Fibroblast of lung (primary cell): ENCODE data around the gene AP2B1.

ENCODE experiments used
- CTCF ChIP-seq, 2 donors: IDR thresholded peaks in 1 of 2; conservative IDR thresholded peaks in 1 of 2; 1 replicate in 1 of 2; 2 replicates in 1 of 2; pipeline ENCODE4 v1.5.1; 2011 to 2012; ENCODE audit warnings: low read length in 2 of 2, control low read depth in 1 of 2, inconsistent platforms in 1 of 2, low read depth in 1 of 2, mild to moderate bottlenecking in 1 of 2
- EZH2 ChIP-seq: IDR thresholded peaks from 2 replicates; pipeline ENCODE4 v1.5.1; 2012; ENCODE audit warnings: low read length, control low read depth, mild to moderate bottlenecking; ENCODE audit errors: missing control alignments

- TF ChIP-seq EZH2, result no peak
- no peak for TF ChIP-seq CTCF (conservative IDR thresholded peaks at IDR 0.05 in 1 of 2, IDR thresholded peaks at IDR 0.05 in 1 of 2; ENCODE audit: low read depth in 1 of 2, low read length in 2 of 2)
Observed at GRCh38 chr17:35566968-35567367, 20.2 kb upstream of the AP2B1 start.
